Karpas-422 (cell line): ENCODE results near the gene PRAC2. TPM values are rescaled to one million over a fixed set of nuclear protein-coding genes. Genes with fewer than 3 reads are reported as not detected.

ENCODE experiments used
- DNase-seq: peaks from one replicate; pipeline ENCODE4 v3.0.0-alpha.2; 2015
- H2AFZ ChIP-seq: fragments of 200-600 bp; sonication (generic); 2 replicates; pipeline ENCODE4 v1.6.1; 2014; ENCODE audit warnings: antibody characterized with exemption, low read length, mixed read lengths
- H3K27ac ChIP-seq: fragments of 200-600 bp; sonication (generic); 2 replicates; pipeline ENCODE4 v1.5.1; 2014; ENCODE audit warnings: mild to moderate bottlenecking, low read length, moderate library complexity
- H3K27me3 ChIP-seq: fragments of 200-600 bp; sonication (generic); 2 replicates; pipeline ENCODE4 v1.6.1; 2014; ENCODE audit warnings: low read length, mixed read lengths
- H3K36me3 ChIP-seq: fragments of 200-600 bp; sonication (generic); 2 replicates; pipeline ENCODE4 v1.6.1; 2014; ENCODE audit warnings: low read length, mixed read lengths; ENCODE audit not compliant: insufficient read depth
- H3K4me1 ChIP-seq: fragments of 200-600 bp; sonication (generic); 2 replicates; pipeline ENCODE4 v1.6.1; 2014; ENCODE audit warnings: mild to moderate bottlenecking, low read length, mixed read lengths
- H3K4me2 ChIP-seq: fragments of 200-600 bp; sonication (generic); 2 replicates; pipeline ENCODE4 v1.6.1; 2014; ENCODE audit warnings: low read length, low read depth, mild to moderate bottlenecking; ENCODE audit not compliant: poor library complexity, severe bottlenecking
- H3K4me3 ChIP-seq: fragments of 200-600 bp; sonication (generic); 2 replicates; pipeline ENCODE4 v1.5.1; 2014; ENCODE audit warnings: mild to moderate bottlenecking, antibody characterized with exemption, low read length, mixed read lengths
- H3K79me2 ChIP-seq: fragments of 200-600 bp; sonication (generic); 2 replicates; pipeline ENCODE4 v1.6.1; 2014; ENCODE audit warnings: mild to moderate bottlenecking, low read length, mixed read lengths
- H3K9ac ChIP-seq: fragments of 200-600 bp; sonication (generic); 2 replicates; pipeline ENCODE4 v1.6.0; 2014; ENCODE audit warnings: low read length
- H3K9me2 ChIP-seq: fragments of 200-600 bp; sonication (generic), shearing (Covaris generic); replicated peaks from 2 replicates; pipeline ENCODE4 v1.6.0; 2014; ENCODE audit warnings: mild to moderate bottlenecking, low read length, moderate library complexity; ENCODE audit not compliant: insufficient read depth
- H3K9me3 ChIP-seq: fragments of 300-700, 200-600 bp; sonication (generic); 2 replicates; pipeline ENCODE4 v1.6.1; 2014; ENCODE audit warnings: low read length, mixed read lengths
- H4K20me1 ChIP-seq: fragments of 200-600 bp; sonication (generic); 2 replicates; pipeline ENCODE4 v1.6.1; 2014; ENCODE audit warnings: mild to moderate bottlenecking, antibody characterized with exemption, low read length, low read depth; ENCODE audit not compliant: insufficient read depth
- small RNA-seq: library from RNA; depleted of rRNA; stranded (forward); fragments of <200 nt; gene quantifications from one replicate; pipeline ENCODE3, GENCODE V24; 2014
- total RNA-seq: library from RNA; depleted of rRNA; stranded (reverse); fragments of >200 nt; shearing (Covaris generic); gene quantifications from 2 replicates; pipeline ENCODE4 v1.2.3, GENCODE V29; 2014; ENCODE audit warnings: low replicate concordance; rRNA removed

PRAC2 gene
- total RNA-seq, 1 experiment from 2014 or later: not detected

- no peak overlapping the region for H3K4me3 ChIP-seq
- H3K9me2 ChIP-seq: no peaks in the 10 kb centered on the region
- no peaks in the 10 kb centered on the region for H3K36me3 ChIP-seq
- H3K27ac ChIP-seq: no peak overlapping the region
- H3K4me1 ChIP-seq: no peaks in the 10 kb centered on the region
- H3K9ac ChIP-seq: no peak overlapping the region
- DNase-seq: peak; percentile 16
- H2AFZ ChIP-seq: no peak overlapping the region
- H3K9me3 ChIP-seq: no peaks in the 10 kb centered on the region
- no peak overlapping the region for H3K4me2 ChIP-seq
- H3K79me2 ChIP-seq: no peaks in the 10 kb centered on the region
- no peaks in the 10 kb centered on the region for H3K27me3 ChIP-seq
- no peaks in the 10 kb centered on the region for H4K20me1 ChIP-seq
Observed at GRCh38 chr17:48773245-48773644, 50.3 kb downstream of the PRAC2 start.

Small RNA genes within 50 kb of the gene (small RNA-seq; reads per million reads assigned to genes)
- not detected for gene AC091179.2
- gene COX6B1P2: not detected
- gene MIR3185: not detected
- gene RF02132: not detected
- not detected for gene RF02133
- not detected for gene RN7SL125P

Other genes starting within 250 kb of the PRAC2 start
- not detected in 2 replicates for gene HOXB1, start 192.2 kb upstream of the PRAC2 start, total RNA-seq
- not detected in 2 replicates for gene HOXB2, start 178.1 kb upstream of the PRAC2 start, total RNA-seq
- gene HOXB4, start 144.8 kb upstream of the PRAC2 start, total RNA-seq: 4.3 and 6.6 TPM in 2 replicates
- gene HOXB3, start 132.9 kb upstream of the PRAC2 start, total RNA-seq: 0.97 and 6.6 TPM in 2 replicates
- gene HOXB5, start 129.4 kb upstream of the PRAC2 start, total RNA-seq: not detected in 2 replicates
- 0.48 and 0.65 TPM in 2 replicates for gene HOXB6, start 118.2 kb upstream of the PRAC2 start, total RNA-seq
- gene HOXB7, start 112.2 kb upstream of the PRAC2 start, total RNA-seq: 9.7 and 12.1 TPM in 2 replicates
- gene HOXB8, start 107.9 kb upstream of the PRAC2 start, total RNA-seq: 4.2 TPM in 1 of 2 replicates, not detected in the other
- gene HOXB9, start 96.8 kb upstream of the PRAC2 start, total RNA-seq: 0.82 and 3.1 TPM in 2 replicates
- not detected in 2 replicates for gene PRAC1, start 667 bp upstream of the PRAC2 start, total RNA-seq
- gene HOXB13, start 5.6 kb downstream of the PRAC2 start, total RNA-seq: not detected in 2 replicates
- not detected in 2 replicates for gene TTLL6, start 94.0 kb downstream of the PRAC2 start, total RNA-seq
- gene CALCOCO2, start 107.8 kb downstream of the PRAC2 start, total RNA-seq: 21.8 and 29.7 TPM in 2 replicates
- 120 and 167 TPM in 2 replicates for gene ATP5MC1, start 169.6 kb downstream of the PRAC2 start, total RNA-seq
- gene UBE2Z, start 185.2 kb downstream of the PRAC2 start, total RNA-seq: 43.8 and 47.1 TPM in 2 replicates
- 56.0 and 165 TPM in 2 replicates for gene SNF8, start 221.7 kb downstream of the PRAC2 start, total RNA-seq
- gene GIP, start 245.4 kb downstream of the PRAC2 start, total RNA-seq: not detected in 2 replicates